Testis (tissue), 3 donors: ENCODE measurements around the gene TRIP10. TPM values are rescaled to one million over a fixed set of nuclear protein-coding genes. Genes with fewer than 3 reads are reported as not detected.

ENCODE experiments used
- DNase-seq: peaks from one replicate; pipeline ENCODE4 v3.0.0-alpha.2; 2019
- H3K27ac ChIP-seq, 2 donors: fragments of 200-600 bp; sonication (generic); one replicate each; pipeline ENCODE4 v1.5.1; 2019
- H3K27me3 ChIP-seq: fragments of 200-600 bp; sonication (generic); one replicate; pipeline ENCODE4 v1.5.1; 2019
- H3K36me3 ChIP-seq: fragments of 200-600 bp; sonication (generic); one replicate; pipeline ENCODE4 v1.5.1; 2017; ENCODE audit warnings: low read depth; ENCODE audit errors: missing control alignments
- H3K4me1 ChIP-seq: fragments of 200-600 bp; sonication (generic); one replicate; pipeline ENCODE4 v1.5.1; 2019
- H3K4me3 ChIP-seq, 2 donors: fragments of 200-600 bp; sonication (generic); one replicate each; pipeline ENCODE4 v1.5.1; 2017 to 2019
- H3K9me3 ChIP-seq: fragments of 200-600 bp; sonication (generic); one replicate; pipeline ENCODE4 v1.5.1; 2017
- POLR2A ChIP-seq: fragments of 450-650 bp; IDR thresholded peaks from one replicate; pipeline ENCODE4 v1.6.1; 2017; ENCODE audit warnings: antibody characterized with exemption, mild to moderate bottlenecking, moderate library complexity
- WGBS, 2 donors: methylation state at CpG; one replicate each; pipeline ENCODE4 v1.1.5; 2018; 5-methylcytosine and 5-hydroxymethylcytosine counted together
- intact Hi-C: fragments of 100-400 bp; cut with DNase I; formaldehyde crosslinking; loops from one replicate; pipeline ENCODE4 v1.15.1; 2023; ENCODE audit warnings: low total_unique reads
- polyA plus RNA-seq: library from polyadenylated mRNA; stranded (reverse); fragments of 350-450 nt; fragmentation: Illumina TruSeq; extraction: RNeasy Lipid Tissue Mini Kit (QIAGEN cat#74804); gene quantifications from one replicate; pipeline ENCODE4 v1.2.3, GENCODE V29; 2014; ENCODE audit warnings: low read depth, low replicate concordance; ENCODE audit not compliant: insufficient read depth
- total RNA-seq, 2 donors: library from RNA; depleted of rRNA; stranded (reverse); fragments of >200 nt; gene quantifications; one replicate each; pipeline ENCODE4 v1.2.3, GENCODE V29; 2016
- TF ChIP-seq, protein P1 (sequence below), 3 experiments: fragments of 450-650 bp in 2 of 3; fragments of 200-600 bp in 1 of 3; sonication (generic) in 1 of 3; IDR thresholded peaks; one replicate each; pipeline ENCODE4 v1.5.1; 2016 to 2019; ENCODE audit warnings: antibody characterized with exemption in 3 of 3, mild to moderate bottlenecking in 2 of 3, moderate library complexity in 1 of 3

Gene TRIP10
- total and polyA plus RNA-seq, 3 donors from 2014 or later: 60.4 to 65.8 (median 62.7) TPM

DNA sequence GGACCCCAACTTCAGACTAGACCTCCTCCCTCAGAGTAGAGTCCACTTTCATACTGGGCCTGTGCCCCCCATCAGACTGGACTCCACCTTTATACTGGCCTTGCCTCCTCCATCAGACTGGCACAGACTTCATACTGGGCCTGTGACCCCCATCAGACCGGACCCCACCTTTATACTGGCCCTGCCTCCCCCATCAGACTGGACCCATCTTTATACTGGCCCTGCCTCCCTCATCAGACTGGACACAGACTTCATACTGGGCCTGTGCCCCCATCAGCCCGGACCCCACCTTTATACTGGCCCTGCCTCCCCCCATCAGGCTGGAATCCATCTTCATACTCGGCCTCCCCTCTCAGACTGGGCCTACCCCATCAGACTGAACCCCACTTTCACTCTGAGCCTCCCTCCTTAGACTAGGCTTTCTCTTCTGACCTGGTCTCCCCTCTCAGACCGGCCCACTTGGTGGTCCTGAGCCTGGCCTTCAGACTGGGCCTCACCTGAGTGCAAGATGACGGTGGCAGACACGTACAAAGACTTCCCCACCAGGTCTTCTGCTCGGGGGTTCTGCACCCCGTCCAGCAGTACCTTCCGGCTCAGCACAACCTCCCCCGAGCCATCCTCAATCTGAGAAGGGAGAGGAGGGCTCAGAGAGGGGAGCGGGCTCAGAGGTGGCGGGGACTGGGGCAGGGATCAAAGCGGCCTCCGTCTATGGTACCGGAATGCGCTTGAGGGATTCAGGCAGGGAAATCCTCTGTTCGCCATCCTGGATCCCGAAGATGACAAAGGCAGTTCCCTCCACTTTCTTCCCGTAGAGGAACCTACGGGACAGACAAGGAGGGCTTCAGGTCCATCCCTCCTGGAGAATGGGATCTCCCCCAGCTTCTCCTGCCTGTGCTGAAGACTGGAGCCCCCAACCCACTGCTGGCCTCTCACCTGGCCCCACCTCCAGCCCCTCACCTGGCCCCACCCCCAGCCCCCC lies 26.5 kb upstream of the TRIP10 start:
- no peaks in the 10 kb centered on the region for H3K4me1 ChIP-seq
- no peaks in the 10 kb centered on the region for H3K36me3 ChIP-seq
- no peak overlapping the region for H3K4me3 ChIP-seq
- H3K9me3 ChIP-seq: no peaks in the 10 kb centered on the region
- H3K27ac ChIP-seq: no peak overlapping the region
- WGBS, 2 donors: 87 to 90% methylated on average over 20 of the region's 20 CpGs
- no peaks in the 10 kb centered on the region for H3K27me3 ChIP-seq
- no peak for TF ChIP-seq POLR2A
- TF ChIP-seq, protein P1, sequence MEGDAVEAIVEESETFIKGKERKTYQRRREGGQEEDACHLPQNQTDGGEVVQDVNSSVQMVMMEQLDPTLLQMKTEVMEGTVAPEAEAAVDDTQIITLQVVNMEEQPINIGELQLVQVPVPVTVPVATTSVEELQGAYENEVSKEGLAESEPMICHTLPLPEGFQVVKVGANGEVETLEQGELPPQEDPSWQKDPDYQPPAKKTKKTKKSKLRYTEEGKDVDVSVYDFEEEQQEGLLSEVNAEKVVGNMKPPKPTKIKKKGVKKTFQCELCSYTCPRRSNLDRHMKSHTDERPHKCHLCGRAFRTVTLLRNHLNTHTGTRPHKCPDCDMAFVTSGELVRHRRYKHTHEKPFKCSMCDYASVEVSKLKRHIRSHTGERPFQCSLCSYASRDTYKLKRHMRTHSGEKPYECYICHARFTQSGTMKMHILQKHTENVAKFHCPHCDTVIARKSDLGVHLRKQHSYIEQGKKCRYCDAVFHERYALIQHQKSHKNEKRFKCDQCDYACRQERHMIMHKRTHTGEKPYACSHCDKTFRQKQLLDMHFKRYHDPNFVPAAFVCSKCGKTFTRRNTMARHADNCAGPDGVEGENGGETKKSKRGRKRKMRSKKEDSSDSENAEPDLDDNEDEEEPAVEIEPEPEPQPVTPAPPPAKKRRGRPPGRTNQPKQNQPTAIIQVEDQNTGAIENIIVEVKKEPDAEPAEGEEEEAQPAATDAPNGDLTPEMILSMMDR (IDR thresholded peaks at IDR 0.05): no peak
- intact Hi-C loops: no loop called here
- no peak for DNase-seq

DNA sequence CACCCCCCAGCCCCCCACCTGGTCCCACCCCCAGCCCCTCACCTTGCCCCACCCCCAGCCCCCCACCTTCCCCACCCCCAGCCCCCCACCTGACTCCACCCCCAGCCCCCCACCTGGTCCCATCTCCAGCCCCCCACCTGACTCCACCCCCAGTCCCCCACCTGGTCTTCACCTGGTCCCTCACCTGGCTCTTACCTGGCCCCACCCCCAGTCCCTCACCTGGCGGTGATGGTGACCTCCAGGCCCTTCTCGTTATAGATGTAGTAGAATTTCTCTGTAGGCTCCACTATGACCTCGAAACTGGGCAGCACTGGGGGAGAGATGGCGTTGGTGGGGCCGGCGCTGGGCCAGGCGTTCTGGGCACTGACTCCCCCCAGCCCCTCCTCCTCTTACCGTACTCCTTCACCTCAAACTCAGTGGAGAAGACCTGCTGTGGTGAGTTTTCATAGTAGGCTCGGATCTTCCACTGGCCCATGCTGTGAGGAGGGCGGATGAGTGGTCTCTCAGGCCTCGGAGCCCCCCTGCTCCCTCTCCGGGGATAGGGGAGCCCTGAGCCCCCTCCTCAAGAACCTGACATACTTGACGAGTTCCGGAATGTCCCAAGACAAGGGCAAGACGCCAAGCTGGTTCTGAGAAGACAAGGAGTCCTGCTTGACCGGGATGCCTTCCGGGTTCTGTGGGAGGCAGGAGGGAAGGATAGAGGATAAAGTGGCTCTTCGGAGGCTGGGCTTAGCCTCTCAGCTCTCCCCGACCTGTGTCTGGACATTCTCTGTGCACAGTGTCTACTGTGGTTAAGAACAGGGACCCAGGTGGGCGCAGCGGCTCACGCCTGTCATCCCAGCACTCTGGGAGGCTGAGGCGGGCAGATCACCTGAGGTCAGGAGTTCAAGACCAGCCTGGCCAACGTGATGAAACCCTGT lies 25.4 kb upstream of the TRIP10 start:
- TF ChIP-seq, protein P1 (IDR thresholded peaks at IDR 0.05): no peak
- no peak for TF ChIP-seq POLR2A
- no peaks in the 10 kb centered on the region for H3K27me3 ChIP-seq
- H3K4me1 ChIP-seq: no peaks in the 10 kb centered on the region
- no peaks in the 10 kb centered on the region for H3K9me3 ChIP-seq
- intact Hi-C loops: no loop called here
- no peak overlapping the region for H3K4me3 ChIP-seq
- 71% methylated on average over 19 to 22 of the region's 24 CpGs for WGBS, 2 donors
- H3K36me3 ChIP-seq: no peaks in the 10 kb centered on the region
- H3K27ac ChIP-seq: no peak overlapping the region
- no peak for DNase-seq

DNA sequence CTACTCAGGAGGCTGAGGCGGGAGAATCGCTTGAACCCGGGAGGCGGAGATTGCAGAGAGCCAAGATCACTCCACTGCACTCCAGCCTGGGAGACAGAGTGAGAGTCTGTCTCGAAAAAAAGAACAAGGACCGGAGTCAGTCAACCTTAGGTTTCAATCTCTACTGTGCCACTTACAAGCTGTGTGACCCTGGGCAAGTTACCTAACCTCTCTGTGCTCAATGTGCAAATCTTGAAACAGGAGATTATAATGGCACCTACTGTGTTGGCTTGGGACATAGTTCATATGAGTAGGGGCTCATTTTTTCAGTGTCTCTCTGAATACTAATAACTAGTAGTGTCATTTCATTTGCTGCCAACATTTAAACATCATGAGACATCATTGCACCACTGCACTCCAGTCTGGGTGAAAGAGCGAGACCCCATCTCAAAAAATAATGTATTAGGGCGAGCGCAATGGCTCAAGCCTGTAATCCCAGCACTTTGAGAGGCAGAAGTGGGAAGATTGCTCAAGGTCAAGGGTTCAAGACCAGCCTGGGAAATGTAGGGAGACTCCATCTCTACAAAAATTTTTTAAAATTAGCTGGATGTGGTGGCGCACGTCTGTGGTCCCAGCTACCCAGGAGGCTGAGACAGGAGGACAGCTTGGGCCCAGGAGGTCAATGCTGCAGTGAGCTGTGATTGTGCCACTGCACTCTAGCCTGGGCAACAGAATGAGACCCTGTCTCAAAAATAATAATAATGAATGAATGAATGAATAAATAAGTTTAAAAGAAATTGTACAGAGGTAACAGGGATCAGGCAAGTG lies 24.5 kb upstream of the TRIP10 start:
- TF ChIP-seq, protein P1 (IDR thresholded peaks at IDR 0.05): no peak
- no peak for TF ChIP-seq POLR2A
- H3K9me3 ChIP-seq: no peaks in the 10 kb centered on the region
- H3K27ac ChIP-seq: no peak overlapping the region
- intact Hi-C loops: no loop called here
- H3K4me1 ChIP-seq: no peaks in the 10 kb centered on the region
- DNase-seq: no peak
- H3K4me3 ChIP-seq: no peak overlapping the region
- H3K27me3 ChIP-seq: no peaks in the 10 kb centered on the region
- no peaks in the 10 kb centered on the region for H3K36me3 ChIP-seq
- WGBS, 2 donors: 86 to 89% methylated on average over 11 of the region's 11 CpGs

DNA sequence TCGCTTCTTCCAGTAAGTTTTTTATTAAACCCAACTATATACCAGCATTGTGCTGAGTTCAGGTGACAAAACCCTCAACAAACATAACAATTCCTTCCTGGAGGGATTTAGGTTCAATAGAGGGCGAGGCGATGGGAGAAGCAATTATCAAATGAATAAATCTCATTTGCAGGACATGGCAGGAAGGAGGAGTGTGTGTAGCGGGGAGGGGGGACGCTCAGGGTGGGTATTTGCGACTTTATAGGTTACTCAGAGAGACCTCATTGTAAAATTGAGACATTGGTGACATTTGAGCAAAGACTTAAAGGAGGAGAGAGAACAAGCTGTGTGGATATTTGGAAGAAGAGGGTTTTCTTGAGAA lies 22.9 kb upstream of the TRIP10 start:
- H3K4me3 ChIP-seq: no peak overlapping the region
- H3K27me3 ChIP-seq: no peaks in the 10 kb centered on the region
- intact Hi-C loops: no loop called here
- no peak for DNase-seq
- H3K9me3 ChIP-seq: no peaks in the 10 kb centered on the region
- no peak overlapping the region for H3K27ac ChIP-seq
- no peaks in the 10 kb centered on the region for H3K4me1 ChIP-seq
- H3K36me3 ChIP-seq: no peaks in the 10 kb centered on the region
- TF ChIP-seq, protein P1 (IDR thresholded peaks at IDR 0.05): no peak
- TF ChIP-seq POLR2A: no peak
- WGBS, 2 donors: 64 to 66% methylated on average over 6 of the region's 6 CpGs
